Inflammatory macrophage (primary cell): ENCODE data around the gene SH2D3A.

Experiments used
- DNase-seq, 2 donors: peaks; one replicate each; pipeline ENCODE4 v3.0.0-alpha.2; 2020 to 2022

The SH2D3A gene

DNA sequence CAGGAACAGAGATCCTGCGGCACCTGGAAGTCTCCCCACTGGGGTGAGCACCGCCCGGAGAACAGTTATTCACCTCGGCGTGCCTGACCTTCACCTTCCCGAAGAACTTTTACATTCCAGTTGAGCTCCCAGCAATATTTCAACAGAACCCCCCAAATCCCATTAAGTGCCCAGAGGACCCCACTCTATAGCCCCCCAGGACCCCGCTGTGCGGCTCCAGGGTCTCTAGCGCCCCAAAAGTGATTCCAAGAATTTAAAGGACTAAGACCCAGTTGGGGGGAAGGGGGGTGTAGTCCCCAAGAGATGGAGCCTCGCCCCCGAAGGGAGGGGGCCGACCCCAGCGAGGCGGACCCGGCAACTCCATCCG, 30.3 kb downstream of the SH2D3A start:
- no peak for DNase-seq

DNA sequence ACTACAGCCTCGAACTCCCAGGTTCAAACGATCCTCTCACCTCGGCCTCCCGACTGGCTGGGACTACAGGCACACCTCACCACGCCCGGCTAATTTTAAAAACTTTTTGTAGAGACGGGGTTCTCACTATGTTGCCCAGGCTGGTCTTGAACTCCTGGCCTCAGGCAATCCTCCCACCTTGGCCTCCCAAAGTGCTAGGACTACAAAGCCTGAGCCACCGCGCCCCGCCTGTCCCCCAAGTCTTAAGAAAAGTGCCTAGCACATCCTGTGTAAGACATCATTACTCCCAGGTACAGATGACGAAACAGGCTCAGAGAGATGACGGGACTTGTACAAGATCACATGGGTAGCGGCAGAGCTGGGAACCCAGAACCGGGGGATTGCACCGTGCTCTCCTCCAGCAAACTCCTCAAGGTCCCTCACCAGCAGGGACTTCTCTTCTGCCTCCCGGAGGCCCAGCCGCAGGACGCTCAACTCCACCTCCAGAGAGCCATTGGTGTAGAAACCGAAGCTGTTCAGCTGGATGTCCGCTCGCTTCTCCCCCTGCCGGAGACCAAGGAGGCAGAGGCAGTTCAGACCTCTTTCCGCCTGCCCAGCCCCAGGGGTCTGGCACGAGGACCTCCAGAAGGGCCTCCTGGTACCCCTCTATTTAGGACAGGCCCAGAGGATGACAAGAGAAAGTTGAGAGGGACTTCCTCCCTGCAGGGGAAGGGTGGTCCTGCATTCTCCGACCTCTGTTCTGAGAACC, 30.9 kb downstream of the SH2D3A start:
- DNase-seq = peak; percentile 87 to 92

- DNase-seq = no peak
Measured at GRCh38 chr19:6735181-6735911, 31.9 kb downstream of the SH2D3A start.

- no peak for DNase-seq
Measured at GRCh38 chr19:6734096-6734696, 33.0 kb downstream of the SH2D3A start.

DNA sequence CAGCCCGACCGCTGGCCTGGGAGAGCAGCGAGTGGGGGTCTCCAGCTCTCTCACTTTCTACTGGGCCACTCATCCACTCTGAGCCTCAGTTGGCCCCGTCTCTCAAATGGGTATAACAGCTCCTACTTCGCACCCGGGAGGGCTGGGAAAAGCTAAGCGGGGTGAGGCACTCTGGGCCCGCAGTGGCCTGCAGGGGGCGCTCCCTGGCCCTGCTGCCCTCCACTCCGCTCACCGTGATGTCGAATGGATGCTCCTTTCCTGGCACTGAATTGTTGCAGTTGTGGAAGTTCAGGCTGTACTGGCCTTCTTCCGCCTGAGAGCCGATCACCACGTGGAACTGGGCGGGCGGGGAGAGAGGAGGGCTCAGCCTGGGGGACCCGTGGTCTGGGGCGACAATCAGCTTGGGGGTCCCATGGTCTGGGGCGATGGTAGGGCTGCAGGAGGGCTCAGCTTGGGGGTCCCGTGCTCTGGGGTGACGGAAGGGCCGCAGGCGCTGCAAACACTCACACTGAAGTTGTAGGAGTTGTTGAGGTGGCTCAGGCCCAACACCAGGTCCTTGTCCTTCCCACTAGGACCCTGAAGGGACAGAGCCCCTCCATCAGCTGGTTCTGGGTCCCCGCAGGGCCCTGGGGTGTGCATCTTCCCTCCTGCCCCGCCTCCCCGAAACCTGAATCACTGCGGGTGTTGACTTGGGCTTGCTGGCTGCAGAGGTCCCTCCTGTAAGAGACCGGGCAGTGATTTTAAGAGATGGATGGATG, 33.7 kb downstream of the SH2D3A start:
- DNase-seq = no peak

- DNase-seq = no peak
Measured at GRCh38 chr19:6732803-6733337, 34.4 kb downstream of the SH2D3A start.

DNA sequence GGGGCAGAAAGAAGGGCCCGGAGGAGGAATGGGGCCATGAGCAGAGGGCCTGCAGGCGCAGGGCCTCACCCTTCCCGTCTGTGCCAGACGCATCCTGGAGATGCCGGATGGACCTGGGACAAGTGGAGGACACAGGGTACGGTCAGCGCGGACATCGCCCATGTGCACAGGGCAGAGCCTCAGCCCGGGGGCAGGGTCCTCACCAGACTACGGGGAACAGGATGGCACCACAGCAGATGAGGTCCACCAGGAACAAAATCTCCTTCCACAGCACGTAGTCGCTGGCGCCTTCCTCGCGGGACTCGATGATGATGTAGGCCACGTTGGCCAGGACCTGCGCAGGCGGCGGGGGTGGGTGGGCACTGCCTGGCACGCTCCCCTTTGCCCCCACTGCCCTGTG, 35.4 kb downstream of the SH2D3A start:
- no peak for DNase-seq

DNA sequence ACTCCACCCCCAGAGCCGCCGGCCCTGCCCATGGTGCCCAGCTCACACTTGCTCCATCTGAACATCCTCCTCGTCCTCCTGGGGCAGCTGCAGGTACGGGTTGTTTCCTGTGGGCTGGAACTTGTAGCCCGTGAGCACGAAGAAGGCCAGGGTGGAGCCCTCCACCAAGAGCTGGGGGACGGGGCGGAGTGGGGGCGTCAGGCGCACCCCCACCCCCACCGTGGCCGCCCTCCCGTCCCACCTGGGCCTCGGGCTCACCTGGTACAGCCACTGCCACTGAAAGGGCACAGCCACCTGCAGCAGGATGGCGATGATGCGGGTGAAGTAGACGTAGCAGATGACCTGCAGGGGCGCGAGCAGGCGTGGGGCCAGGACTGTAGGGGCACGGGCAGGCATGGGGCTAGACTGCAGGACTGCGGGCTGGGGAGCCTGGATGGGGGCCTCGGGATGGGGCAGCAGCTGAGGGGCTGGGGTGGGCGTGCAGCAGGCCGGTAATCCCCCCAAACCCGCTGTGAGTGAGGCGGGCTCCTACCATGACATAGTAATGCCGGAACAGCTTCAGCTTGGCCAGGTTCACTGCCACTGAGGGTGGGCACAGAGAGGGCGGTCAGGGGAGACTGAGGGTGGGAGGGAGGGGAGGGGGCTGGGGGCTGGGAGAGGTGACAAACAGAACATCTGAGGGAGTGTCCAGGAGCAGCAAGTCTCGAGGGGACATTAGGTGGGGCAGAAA, 36.1 kb downstream of the SH2D3A start:
- DNase-seq = no peak

DNA sequence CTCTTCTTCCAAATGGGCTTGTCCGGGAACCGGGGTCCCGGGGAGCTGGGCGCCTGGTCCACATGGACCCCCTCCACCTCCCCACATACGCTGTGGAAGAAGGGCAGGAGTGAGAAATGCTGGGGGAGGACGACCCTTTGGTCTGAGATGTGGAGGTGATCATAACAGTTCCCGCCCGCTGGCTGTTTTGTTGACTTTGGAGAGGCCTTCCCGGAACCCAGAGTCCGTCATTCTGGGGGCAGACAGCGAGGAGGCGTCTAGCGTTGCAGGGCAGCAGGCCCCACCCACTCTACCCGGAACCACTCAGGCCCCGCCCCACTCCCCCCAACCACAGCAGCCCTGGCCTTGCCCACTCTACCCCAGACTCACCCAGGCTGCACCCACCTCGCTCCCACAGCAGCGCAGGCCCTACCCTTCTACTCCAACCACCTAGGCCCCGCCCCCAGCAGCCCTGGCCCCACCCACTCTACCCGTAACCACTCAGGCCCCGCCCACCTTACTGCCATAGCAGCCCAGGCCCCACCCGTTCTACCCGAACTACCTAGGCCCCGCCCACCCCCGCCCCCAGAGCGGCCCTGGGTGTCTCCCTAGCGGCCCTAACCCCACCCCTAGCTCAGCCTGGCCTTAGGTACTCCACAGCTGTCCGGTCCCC, 37.0 kb downstream of the SH2D3A start:
- DNase-seq = peak; percentile 42 to 46

GRCh38 chr19:6729573-6730152, 37.6 kb downstream of the SH2D3A start:
- DNase-seq = no peak

DNA sequence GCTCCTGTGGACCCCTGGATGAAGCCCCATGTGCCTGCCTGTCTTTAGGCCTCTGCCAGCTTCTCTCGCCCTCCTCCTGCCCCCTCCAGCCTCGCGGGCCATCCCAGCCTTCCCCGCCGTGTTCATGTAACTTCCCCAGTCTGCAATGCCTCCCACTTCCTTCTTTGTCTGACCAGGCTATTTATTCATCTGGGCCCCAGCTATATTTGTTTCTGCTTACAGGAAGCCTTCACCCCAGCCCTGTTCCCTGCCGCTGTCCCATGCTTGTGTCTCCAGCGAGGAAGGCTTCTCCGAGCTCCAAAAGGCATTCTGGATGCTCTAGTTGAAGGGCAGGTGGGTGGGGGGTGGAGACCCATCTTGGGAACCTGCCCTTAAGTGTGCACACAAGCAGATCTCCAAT, 38.9 kb downstream of the SH2D3A start:
- peak; percentile 80 to 83 for DNase-seq

DNA sequence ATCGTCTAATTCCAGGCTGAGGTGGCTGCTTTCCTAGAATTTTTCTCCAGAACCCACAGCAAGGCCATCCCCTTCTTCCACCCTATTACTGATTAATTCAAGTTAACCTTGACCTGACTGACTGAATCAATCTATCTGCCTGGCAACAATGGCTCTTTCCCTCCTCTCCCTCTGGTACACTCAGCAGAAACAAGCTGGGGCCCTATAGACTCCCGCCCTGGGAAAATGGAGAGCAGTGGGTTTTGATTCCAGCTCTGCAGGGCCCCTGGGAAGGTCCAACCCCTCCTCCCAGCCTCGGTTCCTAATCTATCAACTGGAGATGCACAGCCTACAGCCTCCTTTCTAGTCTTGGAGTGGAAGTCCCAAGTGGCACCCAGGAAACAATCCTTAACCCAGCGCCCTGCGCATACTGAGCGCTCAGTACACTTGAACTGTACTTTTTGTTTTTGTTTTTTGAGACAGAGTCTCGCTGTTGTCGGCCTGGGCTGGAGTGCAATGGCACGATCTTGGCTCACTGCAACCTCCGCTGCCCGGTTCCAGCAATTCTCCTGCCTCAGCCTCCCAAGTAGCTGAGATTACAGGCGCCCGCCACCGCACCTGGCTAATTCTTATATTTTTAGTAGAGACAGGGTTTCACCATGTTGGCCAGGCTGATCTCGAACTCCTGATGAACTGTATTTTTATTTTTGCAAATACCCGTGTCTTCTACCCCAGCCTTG, 41.6 kb downstream of the SH2D3A start:
- no peak for DNase-seq

GRCh38 chr19:6724631-6725492, 42.4 kb downstream of the SH2D3A start:
- DNase-seq = no peak

- DNase-seq = peak; percentile 34 to 49
Measured at GRCh38 chr19:6723738-6724137, 43.5 kb downstream of the SH2D3A start.

DNA sequence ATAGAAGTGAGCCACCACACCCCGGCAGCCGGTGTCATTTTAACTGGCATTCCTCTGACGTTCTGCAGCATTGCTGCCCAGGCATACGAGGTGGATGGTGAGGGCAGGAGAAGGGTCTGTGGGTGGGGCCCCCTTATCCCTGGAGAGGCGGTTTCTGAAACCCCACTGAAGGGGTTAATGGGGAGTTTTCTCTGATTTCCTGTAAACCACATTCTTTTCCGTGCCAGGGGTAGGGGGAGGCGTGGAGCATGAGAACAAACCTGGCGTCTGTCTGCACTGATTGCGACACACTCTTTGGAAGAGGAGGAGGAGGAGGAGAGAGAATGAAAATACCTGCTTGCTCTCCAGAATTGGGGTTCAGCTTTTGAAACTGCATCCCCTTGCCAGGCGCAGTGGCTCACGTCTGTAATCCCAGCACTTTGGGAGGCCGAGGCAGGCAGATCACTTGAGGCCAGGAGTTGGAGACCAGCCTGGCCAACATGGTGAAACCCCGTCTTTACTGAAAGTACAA, 44.1 kb downstream of the SH2D3A start:
- no peak for DNase-seq

GRCh38 chr19:6721773-6722172, 45.5 kb downstream of the SH2D3A start:
- DNase-seq = no peak

DNA sequence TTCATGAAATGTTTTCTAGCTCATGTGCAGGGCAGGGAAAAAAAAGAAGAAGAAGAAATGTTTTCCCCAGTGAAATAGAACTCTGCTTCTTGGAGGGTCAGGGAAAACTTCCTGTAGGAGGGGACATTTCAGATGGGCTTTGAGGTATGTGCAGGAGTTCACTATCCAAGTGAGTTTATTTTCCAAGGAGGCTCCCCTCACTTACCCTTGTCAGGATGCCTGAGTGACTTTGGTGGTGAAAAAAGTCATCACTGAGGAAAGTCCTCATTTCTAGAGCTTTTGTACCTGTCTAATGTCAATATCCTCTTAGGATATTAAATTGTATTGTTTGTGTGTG, 46.1 kb downstream of the SH2D3A start:
- DNase-seq = no peak

DNA sequence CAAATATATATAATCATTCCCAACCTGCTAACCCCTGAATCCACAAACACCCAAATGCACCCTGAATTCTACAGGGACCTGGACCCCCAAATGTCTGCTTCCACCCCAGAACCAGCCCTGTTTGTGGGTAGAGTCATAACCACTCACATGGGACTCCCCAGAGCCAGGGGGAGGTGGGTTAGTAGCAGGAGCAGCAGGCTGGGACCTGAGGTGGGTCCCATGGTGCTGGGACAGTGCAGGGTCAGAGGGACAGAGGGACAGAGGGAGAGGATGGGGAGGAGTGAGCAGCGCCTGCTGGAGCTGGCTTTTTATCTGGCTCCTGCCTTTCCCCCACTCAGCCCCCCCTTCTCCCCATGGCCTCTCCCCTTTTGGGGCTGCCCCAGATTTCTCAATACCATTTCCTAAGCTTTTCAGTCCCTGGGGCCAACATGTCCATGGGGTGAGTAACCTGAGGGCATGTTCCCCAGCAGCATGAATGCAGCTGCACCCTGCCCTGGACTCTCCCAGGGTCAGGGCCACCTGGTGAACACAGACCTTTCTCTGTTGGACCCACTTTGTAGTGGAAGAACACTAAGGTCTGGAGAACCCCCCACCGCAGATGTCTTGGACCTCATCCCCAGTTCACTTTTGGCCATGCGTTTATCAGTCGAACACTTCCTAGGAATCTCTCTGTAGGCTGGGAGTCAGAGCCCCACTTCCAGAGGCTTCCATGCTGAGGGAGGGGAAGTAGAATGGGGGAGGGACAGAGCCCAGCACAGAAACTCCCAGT, 46.7 kb downstream of the SH2D3A start, which contains the start of gene C3:
Gene C3, minus strand, starts transcription at position 282 of the 769 bp plus-strand sequence. Its CDS starts 61 bp downstream, at position 221.
- DNase-seq = peak; percentile 63 to 64
